OCI-LY3 (cell line): ENCODE data around the gene HS6ST1.

ENCODE experiments used
- EZH2phosphoT487 ChIP-seq: fragments of 200-600 bp; shearing (Covaris generic); IDR thresholded peaks from 2 replicates; pipeline ENCODE4 v1.6.1; 2018; ENCODE audit warnings: antibody characterized with exemption, mixed run types, low read depth
- TF ChIP-seq, protein P1 (sequence below): fragments of 200-600, 300-600 bp; sonication (generic); IDR thresholded peaks from 2 replicates; pipeline ENCODE4 v1.5.1; 2014; ENCODE audit warnings: antibody characterized with exemption, low read length, low read depth

DNA sequence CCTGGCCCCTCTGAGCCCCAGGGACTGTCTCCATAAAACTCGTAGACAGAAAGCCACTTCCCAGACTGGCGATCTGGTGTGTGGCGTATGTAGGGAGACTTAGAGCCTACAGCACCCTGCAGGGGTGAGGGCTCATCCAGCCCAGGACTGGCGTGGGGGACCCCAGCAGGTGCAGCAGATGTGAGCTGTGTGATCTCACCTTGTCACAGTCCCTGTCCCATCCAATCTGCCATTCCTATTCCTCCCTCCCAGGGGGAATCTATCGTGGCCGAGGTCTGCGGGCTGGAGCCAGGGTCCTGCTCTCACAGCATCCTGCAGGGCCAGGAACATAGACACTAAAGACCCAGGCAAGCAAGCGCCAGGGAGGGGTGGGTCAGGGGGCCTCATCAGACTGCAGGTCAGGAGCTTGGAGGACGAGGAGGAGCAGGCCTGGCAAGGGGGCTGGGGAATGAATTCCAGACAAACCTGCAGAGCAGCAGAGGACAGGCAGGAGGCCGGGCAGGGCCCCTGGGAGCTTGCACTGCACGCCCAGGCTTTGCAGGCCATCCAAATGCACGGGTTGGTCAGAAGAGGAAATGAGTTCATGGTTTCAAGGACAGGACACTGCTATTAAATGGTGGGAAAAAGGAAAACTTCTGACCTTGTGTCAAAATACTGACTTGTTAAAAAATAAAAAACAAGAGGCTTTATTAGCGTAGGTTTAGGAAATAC lies 32.5 kb downstream of the HS6ST1 start:
- TF ChIP-seq, protein P1, sequence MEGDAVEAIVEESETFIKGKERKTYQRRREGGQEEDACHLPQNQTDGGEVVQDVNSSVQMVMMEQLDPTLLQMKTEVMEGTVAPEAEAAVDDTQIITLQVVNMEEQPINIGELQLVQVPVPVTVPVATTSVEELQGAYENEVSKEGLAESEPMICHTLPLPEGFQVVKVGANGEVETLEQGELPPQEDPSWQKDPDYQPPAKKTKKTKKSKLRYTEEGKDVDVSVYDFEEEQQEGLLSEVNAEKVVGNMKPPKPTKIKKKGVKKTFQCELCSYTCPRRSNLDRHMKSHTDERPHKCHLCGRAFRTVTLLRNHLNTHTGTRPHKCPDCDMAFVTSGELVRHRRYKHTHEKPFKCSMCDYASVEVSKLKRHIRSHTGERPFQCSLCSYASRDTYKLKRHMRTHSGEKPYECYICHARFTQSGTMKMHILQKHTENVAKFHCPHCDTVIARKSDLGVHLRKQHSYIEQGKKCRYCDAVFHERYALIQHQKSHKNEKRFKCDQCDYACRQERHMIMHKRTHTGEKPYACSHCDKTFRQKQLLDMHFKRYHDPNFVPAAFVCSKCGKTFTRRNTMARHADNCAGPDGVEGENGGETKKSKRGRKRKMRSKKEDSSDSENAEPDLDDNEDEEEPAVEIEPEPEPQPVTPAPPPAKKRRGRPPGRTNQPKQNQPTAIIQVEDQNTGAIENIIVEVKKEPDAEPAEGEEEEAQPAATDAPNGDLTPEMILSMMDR, result no peak
- TF ChIP-seq EZH2phosphoT487, result no peak
